Lower lobe of right lung (tissue), 2 donors: Measurements from ENCODE around the gene PHEX. TPM values are rescaled to one million over a fixed set of nuclear protein-coding genes. Genes with fewer than 3 reads are reported as not detected.

Source experiments
- ATAC-seq, 2 donors: fragments of 200-7000 bp; cut with Tn5 transposase; one replicate each; pipeline ENCODE4 v1.9.1; 2020 to 2022; ENCODE audit warnings: mild to moderate bottlenecking in 2 of 2, moderate library complexity in 2 of 2
- DNase-seq: peaks from one replicate; pipeline ENCODE4 v3.0.0-alpha.2; 2020
- H3K27ac ChIP-seq: fragments of 200-600 bp; one replicate; pipeline ENCODE4 v1.8.0; 2022
- H3K27me3 ChIP-seq: fragments of 200-600 bp; one replicate; pipeline ENCODE4 v1.8.0; 2022; ENCODE audit warnings: low read depth
- H3K36me3 ChIP-seq: fragments of 200-600 bp; one replicate; pipeline ENCODE4 v1.8.0; 2022; ENCODE audit warnings: mild to moderate bottlenecking
- H3K4me1 ChIP-seq: fragments of 200-600 bp; one replicate; pipeline ENCODE4 v1.8.0; 2022
- H3K4me3 ChIP-seq: fragments of 200-600 bp; one replicate; pipeline ENCODE4 v1.8.0; 2022; ENCODE audit warnings: mild to moderate bottlenecking
- H3K9me3 ChIP-seq: fragments of 200-600 bp; one replicate; pipeline ENCODE4 v1.8.0; 2022
- intact Hi-C: fragments of 100-400 bp; cut with DNase I; formaldehyde crosslinking; loops from one replicate; pipeline ENCODE4 v1.11.0; 2022
- total RNA-seq: library from RNA; stranded (reverse); fragmentation: NEBNext Ultra II Directional; extraction: Animal tissue kit (Norgen Biotek cat#: 25700); gene quantifications from one replicate; pipeline ENCODE4 v1.2.1, GENCODE V29; 2021
- TF ChIP-seq, protein P1 (sequence below): fragments of 200-600 bp; IDR thresholded peaks from one replicate; pipeline ENCODE4 v1.8.0; 2022; ENCODE audit warnings: antibody characterized with exemption, mild to moderate bottlenecking
- donor health status: DM: no; HTN: yes; CAD: no; lungs with severe emphysema.

PHEX gene
- total RNA-seq, 1 donor from 2014 or later, result 2.7 TPM

DNA sequence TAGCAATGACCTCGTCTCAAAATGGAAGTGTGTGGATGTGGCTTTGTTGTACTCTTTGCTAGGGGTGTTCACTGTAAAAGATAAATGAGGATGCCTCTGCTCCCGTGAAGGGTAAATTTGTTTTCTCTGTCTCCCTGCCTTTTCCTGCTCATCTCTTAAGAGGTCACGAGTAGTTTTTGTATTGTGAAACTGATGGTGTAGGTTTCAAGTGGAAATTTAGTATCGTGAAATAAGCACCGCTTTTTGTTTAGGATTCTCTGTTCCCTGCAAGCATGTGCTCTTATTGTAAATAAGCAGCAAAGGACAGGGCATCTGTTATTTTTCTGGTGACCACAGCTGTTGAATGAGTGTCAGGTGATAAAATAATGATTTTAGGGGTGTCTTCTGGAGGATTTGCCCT is 104.6 kb downstream of the PHEX start:
- no peak for ATAC-seq
- no peak for DNase-seq
- intact Hi-C loops, result no loop called here
- H3K27me3 ChIP-seq, result no peaks in the 10 kb centered on the region
- H3K36me3 ChIP-seq, result no peaks in the 10 kb centered on the region
- no peak overlapping the region for H3K27ac ChIP-seq
- H3K9me3 ChIP-seq, result no peaks in the 10 kb centered on the region
- no peaks in the 10 kb centered on the region for H3K4me1 ChIP-seq
- no peak overlapping the region for H3K4me3 ChIP-seq
- TF ChIP-seq, protein P1, sequence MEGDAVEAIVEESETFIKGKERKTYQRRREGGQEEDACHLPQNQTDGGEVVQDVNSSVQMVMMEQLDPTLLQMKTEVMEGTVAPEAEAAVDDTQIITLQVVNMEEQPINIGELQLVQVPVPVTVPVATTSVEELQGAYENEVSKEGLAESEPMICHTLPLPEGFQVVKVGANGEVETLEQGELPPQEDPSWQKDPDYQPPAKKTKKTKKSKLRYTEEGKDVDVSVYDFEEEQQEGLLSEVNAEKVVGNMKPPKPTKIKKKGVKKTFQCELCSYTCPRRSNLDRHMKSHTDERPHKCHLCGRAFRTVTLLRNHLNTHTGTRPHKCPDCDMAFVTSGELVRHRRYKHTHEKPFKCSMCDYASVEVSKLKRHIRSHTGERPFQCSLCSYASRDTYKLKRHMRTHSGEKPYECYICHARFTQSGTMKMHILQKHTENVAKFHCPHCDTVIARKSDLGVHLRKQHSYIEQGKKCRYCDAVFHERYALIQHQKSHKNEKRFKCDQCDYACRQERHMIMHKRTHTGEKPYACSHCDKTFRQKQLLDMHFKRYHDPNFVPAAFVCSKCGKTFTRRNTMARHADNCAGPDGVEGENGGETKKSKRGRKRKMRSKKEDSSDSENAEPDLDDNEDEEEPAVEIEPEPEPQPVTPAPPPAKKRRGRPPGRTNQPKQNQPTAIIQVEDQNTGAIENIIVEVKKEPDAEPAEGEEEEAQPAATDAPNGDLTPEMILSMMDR, result no peak

DNA sequence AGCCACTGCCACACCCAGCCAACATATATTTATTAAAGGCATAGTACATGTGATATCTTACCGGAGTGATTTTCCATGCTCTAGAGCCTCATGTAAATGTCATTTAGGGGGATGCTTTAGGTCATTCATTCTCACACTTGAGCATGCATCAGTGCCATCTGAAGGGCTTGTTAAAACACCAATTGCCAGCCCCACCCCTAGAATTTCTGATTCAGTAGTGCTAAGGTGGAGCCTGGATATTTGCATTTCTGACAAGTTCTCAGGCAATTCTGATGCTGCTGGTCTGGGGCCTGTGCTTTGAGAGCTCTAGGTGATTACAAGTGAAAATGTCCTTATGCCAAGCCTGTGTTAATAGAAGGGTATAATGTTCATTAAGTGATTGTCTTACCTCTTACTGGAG is 107.7 kb downstream of the PHEX start:
- ATAC-seq, result no peak

GRCh38 chrX:22141047-22141730 is 109.1 kb downstream of the PHEX start:
- intact Hi-C loops, result no loop called here
- no peak for ATAC-seq
- Histone ChIP-seq H3K4me3 (no peak overlapping the region), H3K9me3 (no peaks in the 10 kb centered on the region), H3K4me1 (no peaks in the 10 kb centered on the region), H3K27ac (no peak overlapping the region), H3K27me3 (no peaks in the 10 kb centered on the region), H3K36me3 (no peaks in the 10 kb centered on the region)
- no peak for DNase-seq
- TF ChIP-seq, protein P1, result no peak

More for the DNA sequence above, 107.7 kb downstream of the PHEX start:
- Histone ChIP-seq H3K4me1 (no peaks in the 10 kb centered on the region), H3K36me3 (no peaks in the 10 kb centered on the region), H3K27me3 (no peaks in the 10 kb centered on the region), H3K4me3 (no peak overlapping the region), H3K27ac (no peak overlapping the region), H3K9me3 (no peaks in the 10 kb centered on the region)
- TF ChIP-seq, protein P1, result no peak
- no peak for DNase-seq
- intact Hi-C loops, result no loop called here

GRCh38 chrX:22147214-22147613 is 115.1 kb downstream of the PHEX start:
- H3K4me3 ChIP-seq, result no peak overlapping the region
- TF ChIP-seq, protein P1, result no peak
- DNase-seq (no peak), ATAC-seq (no peak)
- intact Hi-C loops, result no loop called here
- no peaks in the 10 kb centered on the region for H3K36me3 ChIP-seq
- no peaks in the 10 kb centered on the region for H3K27me3 ChIP-seq
- H3K27ac ChIP-seq, result no peak overlapping the region
- no peaks in the 10 kb centered on the region for H3K4me1 ChIP-seq
- H3K9me3 ChIP-seq, result no peaks in the 10 kb centered on the region

DNA sequence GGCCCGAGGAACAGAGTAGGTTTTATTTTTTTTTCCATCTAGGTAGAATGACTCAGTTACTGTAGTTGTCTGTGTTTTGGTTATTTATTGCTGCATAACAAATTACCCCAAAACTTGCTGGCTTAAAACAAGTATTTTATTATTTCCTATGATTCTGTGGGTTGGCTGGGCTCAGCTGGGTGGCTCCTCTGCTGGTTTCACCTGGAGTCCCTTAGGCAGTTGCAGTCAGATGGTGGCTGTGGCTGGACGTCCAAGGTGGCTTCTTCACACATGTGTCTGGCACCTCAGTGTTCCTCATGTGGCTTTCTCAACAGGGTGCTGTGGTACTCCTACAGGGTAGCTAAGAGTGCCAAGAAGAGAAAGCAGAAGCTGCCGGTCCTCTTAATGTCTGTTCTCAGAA is 115.8 kb downstream of the PHEX start:
- ATAC-seq (no peak), DNase-seq (no peak)
- no peak overlapping the region for H3K27ac ChIP-seq
- no peaks in the 10 kb centered on the region for H3K27me3 ChIP-seq
- no peaks in the 10 kb centered on the region for H3K36me3 ChIP-seq
- no peak overlapping the region for H3K4me3 ChIP-seq
- no peaks in the 10 kb centered on the region for H3K4me1 ChIP-seq
- TF ChIP-seq, protein P1, result no peak
- intact Hi-C loops, result no loop called here
- no peaks in the 10 kb centered on the region for H3K9me3 ChIP-seq
